GM06990 (cell line): ENCODE results near the gene PTPRU.

Source experiments
- DNase-seq: peaks from one replicate; pipeline ENCODE4 v3.0.0-alpha.2; 2011; ENCODE audit not compliant: insufficient read length; ENCODE audit errors: extremely low read depth
- H3K27me3 ChIP-seq: replicated peaks from 2 replicates; pipeline ENCODE4 v1.6.0; 2011; ENCODE audit warnings: low read length; ENCODE audit not compliant: control insufficient read depth, insufficient read depth
- H3K36me3 ChIP-seq: 2 replicates; pipeline ENCODE4 v1.5.1; 2011; ENCODE audit warnings: low read length; ENCODE audit not compliant: control insufficient read depth, insufficient read depth
- H3K4me3 ChIP-seq: replicated peaks from 2 replicates; pipeline ENCODE4 v1.5.1; 2011; ENCODE audit warnings: low read depth, mild to moderate bottlenecking, control low read depth, low read length
- CTCF ChIP-seq: IDR thresholded peaks from 2 replicates; pipeline ENCODE4 v1.5.1; 2011; ENCODE audit warnings: low read length, control low read depth, mild to moderate bottlenecking, inconsistent platforms; ENCODE audit not compliant: insufficient read depth, poor library complexity, severe bottlenecking

The PTPRU gene

GRCh38 chr1:29264773-29265389 lies 28.6 kb downstream of the PTPRU start:
- TF ChIP-seq CTCF: no peak
- DNase-seq: no peak
- H3K27me3 ChIP-seq: no peaks in the 10 kb centered on the region; the same call in 1 of the 2 replicates
- H3K36me3 ChIP-seq: no peaks in the 10 kb centered on the region
- no peak overlapping the region for H3K4me3 ChIP-seq

GRCh38 chr1:29266912-29267311 lies 30.6 kb downstream of the PTPRU start:
- Histone ChIP-seq H3K36me3 (no peaks in the 10 kb centered on the region), H3K27me3 (no peaks in the 10 kb centered on the region; the same call in 1 of the 2 replicates), H3K4me3 (no peak overlapping the region)
- no peak for DNase-seq
- no peak for TF ChIP-seq CTCF

GRCh38 chr1:29267321-29268070 lies 31.2 kb downstream of the PTPRU start:
- no peak for TF ChIP-seq CTCF
- no peaks in the 10 kb centered on the region; the same call in 1 of the 2 replicates for H3K27me3 ChIP-seq
- no peaks in the 10 kb centered on the region for H3K36me3 ChIP-seq
- no peak for DNase-seq
- H3K4me3 ChIP-seq: no peak overlapping the region

GRCh38 chr1:29269382-29269781 lies 33.1 kb downstream of the PTPRU start:
- TF ChIP-seq CTCF: no peak
- Histone ChIP-seq H3K36me3 (no peaks in the 10 kb centered on the region), H3K27me3 (no peaks in the 10 kb centered on the region; the same call in 1 of the 2 replicates), H3K4me3 (no peak overlapping the region)
- DNase-seq: no peak

GRCh38 chr1:29270929-29271521 lies 34.7 kb downstream of the PTPRU start:
- TF ChIP-seq CTCF: no peak
- Histone ChIP-seq H3K36me3 (no peaks in the 10 kb centered on the region), H3K27me3 (no peaks in the 10 kb centered on the region; the same call in 1 of the 2 replicates), H3K4me3 (no peak overlapping the region)
- DNase-seq: no peak
